Stimulated activated CD4-positive, alpha-beta T cell treated with anti-CD3 and anti-CD28 coated beads, Interleukin-1b, Interleukin-23, amount 100 ng/mL, for 4 hours (primary cell): ENCODE data around the gene LYRM1.
"Not testable (repeated sequence)": the region's sequence is repeated elsewhere in the genome, so short reads cannot be mapped to it uniquely, and the experiment has no call there.

Experiments used
- DNase-seq, 2 donors: peaks; one replicate each; pipeline ENCODE4 v3.0.0-alpha.2; 2020; ENCODE audit warnings: low read depth in 2 of 2

LYRM1 gene

GRCh38 chr16:20902426-20902825 lies 1.9 kb downstream of the LYRM1 start:
- DNase-seq, result no peak

GRCh38 chr16:20903116-20903898 lies 2.7 kb downstream of the LYRM1 start:
- DNase-seq, result no peak

GRCh38 chr16:20903899-20904506 lies 3.4 kb downstream of the LYRM1 start:
- no peak for DNase-seq

GRCh38 chr16:20904507-20905081 lies 4.0 kb downstream of the LYRM1 start:
- no peak for DNase-seq

GRCh38 chr16:20905576-20905975 lies 5.0 kb downstream of the LYRM1 start:
- no peak for DNase-seq

GRCh38 chr16:20906341-20907255 lies 6.0 kb downstream of the LYRM1 start:
- no peak for DNase-seq

GRCh38 chr16:20910781-20911321 lies 10.3 kb downstream of the LYRM1 start:
- no peak for DNase-seq

GRCh38 chr16:20911361-20911760 lies 10.8 kb downstream of the LYRM1 start:
- DNase-seq, result no peak

GRCh38 chr16:20916289-20916688 lies 15.7 kb downstream of the LYRM1 start:
- no peak for DNase-seq

GRCh38 chr16:20916942-20917341 lies 16.4 kb downstream of the LYRM1 start:
- DNase-seq, result no peak

GRCh38 chr16:20918486-20919239 lies 18.1 kb downstream of the LYRM1 start:
- DNase-seq, result no peak

- DNase-seq, result no peak
Measured at GRCh38 chr16:20920091-20920490, 19.5 kb downstream of the LYRM1 start.

GRCh38 chr16:20920799-20921198 lies 20.2 kb downstream of the LYRM1 start:
- no peak for DNase-seq

- DNase-seq, result no peak
Measured at GRCh38 chr16:20923876-20924275, 23.3 kb downstream of the LYRM1 start.

- DNase-seq, result no peak
Measured at GRCh38 chr16:20925751-20926150, 25.2 kb downstream of the LYRM1 start.

- DNase-seq, result no peak
Measured at GRCh38 chr16:20928774-20929411, 28.3 kb downstream of the LYRM1 start.

GRCh38 chr16:20929676-20930364 lies 29.2 kb downstream of the LYRM1 start:
- DNase-seq, result not testable (repeated sequence)

- DNase-seq, result no peak
Measured at GRCh38 chr16:20930365-20930690, 29.8 kb downstream of the LYRM1 start.

GRCh38 chr16:20931066-20931600 lies 30.6 kb downstream of the LYRM1 start:
- DNase-seq, result no peak

GRCh38 chr16:20933589-20933988 lies 33.0 kb downstream of the LYRM1 start:
- DNase-seq, result no peak
